ENCODE results near the gene TRNT1. TPM values are rescaled to one million over a fixed set of nuclear protein-coding genes. Genes with fewer than 3 reads are reported as not detected.

The TRNT1 gene
- total and polyA plus RNA-seq, 2 of the 8 experiments (the other 6 are each of a cell fraction or from before 2014, with no cell fraction given), result 7.2 to 33.1 TPM

DNA sequence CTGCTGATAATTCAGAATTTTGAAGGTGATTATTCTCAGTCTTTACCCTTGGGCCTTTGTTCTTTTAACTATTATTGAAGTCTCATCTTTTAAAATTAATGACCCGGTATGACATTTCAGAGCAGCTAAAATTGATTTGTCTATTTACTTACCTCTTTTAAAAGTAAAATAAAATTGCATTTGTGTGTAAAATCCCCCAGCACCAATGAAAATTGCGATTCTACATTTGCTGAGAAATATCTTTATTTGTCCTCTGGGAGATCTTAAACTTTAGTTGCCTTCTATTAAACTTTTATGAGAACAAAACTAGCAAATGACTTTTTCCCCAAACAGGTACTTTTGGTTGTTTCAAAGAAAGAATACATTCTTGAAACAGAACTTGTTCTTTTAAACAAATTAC is 9.1 kb upstream of the TRNT1 start:
- Histone ChIP-seq H4K20me1 (replicated peaks in 1 of 2; ENCODE audit: control insufficient read depth in 1 of 2, insufficient read depth in 2 of 2, low read length in 2 of 2) (no peaks in the 10 kb centered on the region), H2BK5ac (ENCODE audit: low read depth, low read length) (no peak overlapping the region), H2BK12ac (ENCODE audit: low read depth, low read length) (no peak overlapping the region), H2BK20ac (ENCODE audit: low read length) (no peak overlapping the region), H3K23me2 (ENCODE audit: low read depth, low read length) (no peaks in the 10 kb centered on the region), H3K9me3 (ENCODE audit: insufficient read depth in 2 of 2, low read depth in 1 of 2, low read length in 1 of 2) (no peaks in the 10 kb centered on the region), H3K4me1 (replicated peaks in 1 of 4; ENCODE audit: control insufficient read depth in 3 of 4, insufficient read depth in 4 of 4, low read length in 3 of 4) (no peaks in the 10 kb centered on the region), H3K23ac (ENCODE audit: insufficient read length) (no peak overlapping the region), H2BK15ac (ENCODE audit: low read length) (no peak overlapping the region), H3K36me3 (ENCODE audit: control insufficient read depth in 2 of 4, insufficient read depth in 4 of 4, low read length in 3 of 4) (no peaks in the 10 kb centered on the region), H2BK120ac (replicated peaks; ENCODE audit: low read depth, low read length) (no peak overlapping the region), H3K4ac (replicated peaks; ENCODE audit: insufficient read length, low read depth, low read length) (no peak overlapping the region), H3K4me2 (ENCODE audit: insufficient read depth in 1 of 2, low read depth in 2 of 2, low read length in 2 of 2) (no peak overlapping the region), H4K91ac (replicated peaks; ENCODE audit: insufficient read length, low read length) (no peak overlapping the region), H4K5ac (ENCODE audit: insufficient read length, low read depth, low read length) (no peak overlapping the region), H3K4me3 (ENCODE audit: extremely low read depth in 1 of 4, insufficient read depth in 2 of 4, low read depth in 3 of 4, low read length in 4 of 4) (no peak overlapping the region), H3K79me1 (ENCODE audit: low read depth, low read length) (no peaks in the 10 kb centered on the region), H2AK5ac (ENCODE audit: low read depth, low read length) (no peak overlapping the region), H3K56ac (replicated peaks; ENCODE audit: insufficient read length, low read depth, low read length) (no peak overlapping the region), H3K18ac (ENCODE audit: extremely low read depth, low read length) (no peak overlapping the region), H3K9ac (replicated peaks in 1 of 4; ENCODE audit: extremely low read depth in 1 of 4, low read depth in 3 of 4, low read length in 3 of 4) (no peak overlapping the region), H3K27ac (ENCODE audit: low read depth, low read length) (no peak overlapping the region), H3K14ac (ENCODE audit: insufficient read length) (no peak overlapping the region), H3K27me3 (replicated peaks in 1 of 4; ENCODE audit: control insufficient read depth in 3 of 4, extremely low read depth in 1 of 4, insufficient read depth in 3 of 4, low read length in 3 of 4) (no peaks in the 10 kb centered on the region), H4K8ac (ENCODE audit: extremely low read depth, insufficient read depth, low read length) (no peak overlapping the region), H2AFZ (ENCODE audit: low read length) (no peak overlapping the region), H3K79me2 (ENCODE audit: control insufficient read depth in 1 of 2, insufficient read depth in 2 of 2, low read length in 2 of 2) (no peaks in the 10 kb centered on the region)
- ChIA-PET POLR2A (ENCODE audit: partially characterized antibody) (no interaction called here), CTCF (ENCODE audit: partially characterized antibody) (no interaction called here)
- no peak for DNase-seq (ENCODE audit: low read depth in 1 of 2, low spot score in 2 of 2)
- no peak for FAIRE-seq
- 85% methylated on average over 2 of the region's 2 CpGs; no CpG with 5 or more reads in 1 of the 2 experiments for WGBS, 2 experiments (ENCODE audit: extremely low coverage in 1 of 2, insufficient coverage in 1 of 2, insufficient read length in 1 of 2, insufficient replicate concordance in 2 of 2, low coverage in 1 of 2, low lambda C conversion rate in 2 of 2, missing lambda C conversion rate in 1 of 2)
- no peak for TF ChIP-seq HDAC6 (IDR thresholded peaks at IDR 0.05; ENCODE audit: low read depth, low read length)
- no peak for TF ChIP-seq RNF2 (IDR thresholded peaks at IDR 0.05; ENCODE audit: borderline replicate concordance, low read depth, low read length, missing control alignments, poor library complexity, severe bottlenecking)
- TF ChIP-seq, protein P1, sequence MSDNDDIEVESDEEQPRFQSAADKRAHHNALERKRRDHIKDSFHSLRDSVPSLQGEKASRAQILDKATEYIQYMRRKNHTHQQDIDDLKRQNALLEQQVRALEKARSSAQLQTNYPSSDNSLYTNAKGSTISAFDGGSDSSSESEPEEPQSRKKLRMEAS (IDR thresholded peaks at IDR 0.05), result no peak
- no peak for TF ChIP-seq POU5F1 (IDR thresholded peaks at IDR 0.05; ENCODE audit: low read depth, low read length)
- TF ChIP-seq GTF2F1 (IDR thresholded peaks at IDR 0.05; ENCODE audit: borderline replicate concordance, low read depth, low read length), result no peak
- no peak for TF ChIP-seq NRF1 (IDR thresholded peaks at IDR 0.05; ENCODE audit: low read depth, low read length)
- no peak for TF ChIP-seq EZH2 (IDR thresholded peaks at IDR 0.05; ENCODE audit: low read depth, low read length, severe bottlenecking)
- no peak for TF ChIP-seq SP1 (IDR thresholded peaks at IDR 0.05; ENCODE audit: low read depth, low read length)
- no peak for TF ChIP-seq BACH1 (IDR thresholded peaks at IDR 0.05; ENCODE audit: low read length)
- TF ChIP-seq KDM1A (IDR thresholded peaks at IDR 0.05; ENCODE audit: borderline replicate concordance, low read length), result no peak
- no peak for TF ChIP-seq JUND (IDR thresholded peaks at IDR 0.05; ENCODE audit: low read length)
- no peak for TF ChIP-seq ZNF274 (IDR thresholded peaks at IDR 0.05; ENCODE audit: borderline replicate concordance, extremely low read depth, low read length)
- no peak for TF ChIP-seq RAD21 (IDR thresholded peaks at IDR 0.05 in 1 of 2, conservative IDR thresholded peaks at IDR 0.05 in 1 of 2; ENCODE audit: low read depth in 2 of 2, low read length in 2 of 2)
- no peak for TF ChIP-seq SIN3A (conservative IDR thresholded peaks at IDR 0.05 in 1 of 2, IDR thresholded peaks at IDR 0.05 in 1 of 2; ENCODE audit: low read depth in 1 of 2, low read length in 2 of 2)
